HG02763 (cell line): ENCODE results near the gene MSN.

Experiments
- ATAC-seq: cut with Tn5 transposase; IDR thresholded peaks from one replicate; pipeline ENCODE4 v1.9.1; 2021; ENCODE audit warnings: mild to moderate bottlenecking, moderate library complexity; ENCODE audit not compliant: unreplicated experiment

Gene MSN

GRCh38 chrX:65783746-65784145 lies 116.3 kb downstream of the MSN start:
- no peak for ATAC-seq
